Sigmoid colon (tissue), 4 donors: ENCODE data around the gene MIGA2.

Experiments used
- CTCF ChIP-seq, 4 experiments: fragments of 450-650 bp in 3 of 4; fragments of 200-600 bp in 1 of 4; IDR thresholded peaks; one replicate each; pipeline ENCODE4 v1.5.1; 2016 to 2019; ENCODE audit warnings: antibody characterized with exemption in 4 of 4, mild to moderate bottlenecking in 3 of 4, moderate library complexity in 2 of 4
- EP300 ChIP-seq, 4 donors: sonication (generic); formaldehyde crosslinking; IDR thresholded peaks; one replicate each; pipeline ENCODE4 v1.6.1; 2017; ENCODE audit warnings: antibody characterized with exemption in 4 of 4
- POLR2A ChIP-seq, 2 donors: fragments of 450-650 bp; IDR thresholded peaks; one replicate each; pipeline ENCODE4 v1.6.1; 2016; ENCODE audit warnings: antibody characterized with exemption in 2 of 2, mild to moderate bottlenecking in 2 of 2, moderate library complexity in 2 of 2

GRCh38 chr9:129040113-129040643 is 3.8 kb downstream of the MIGA2 start:
- no peak for TF ChIP-seq CTCF (IDR thresholded peaks at IDR 0.05)
- no peak for TF ChIP-seq POLR2A (IDR thresholded peaks at IDR 0.05)
- no peak for TF ChIP-seq EP300 (IDR thresholded peaks at IDR 0.05)
